T-helper 2 cell treated with Interferon-gamma antibody and Interleukin-4, amounts not matched to agents 100 ng/mL and 5 ng/mL, for 36 hours (primary cell): ENCODE results near the gene UACA. TPM values are rescaled to one million over a fixed set of nuclear protein-coding genes. Genes with fewer than 3 reads are reported as not detected.

ENCODE experiments used
- intact Hi-C: fragments of 100-400 bp; cut with micrococcal nuclease; formaldehyde crosslinking; loops from one replicate; pipeline ENCODE4 v1.15.1; 2023
- total RNA-seq: library from RNA; stranded (reverse); gene quantifications from 2 replicates; pipeline ENCODE4 v1.2.3, GENCODE V29; 2022

The UACA gene
- total RNA-seq, 1 donor from 2014 or later = 0.68 TPM

GRCh38 chr15:70605606-70606410, 157.6 kb downstream of the UACA start:
- intact Hi-C loops = no loop called here

GRCh38 chr15:70604666-70605315, 158.6 kb downstream of the UACA start:
- intact Hi-C loops = no loop called here

Other genes starting within 250 kb of the UACA start
- not detected in 2 replicates for gene LARP6, start 90.6 kb upstream of the UACA start, total RNA-seq
- 0.23 TPM in 1 of 2 replicates, not detected in the other for gene THAP10, start 128.9 kb upstream of the UACA start, total RNA-seq
- gene LRRC49, start 129.3 kb upstream of the UACA start, total RNA-seq = not detected in 2 replicates